Mucosa of gallbladder (tissue), 1 donor: ENCODE data around the gene MACROD2. TPM values are rescaled to one million over a fixed set of nuclear protein-coding genes. Genes with fewer than 3 reads are reported as not detected.

ENCODE experiments used
- DNase-seq: peaks from one replicate; pipeline ENCODE4 v3.0.0-alpha.2; 2020; ENCODE audit warnings: low spot score
- total RNA-seq: library from RNA; stranded (reverse); gene quantifications from one replicate; pipeline ENCODE4 v1.2.1, GENCODE V29; 2021
- donor health status: DM: no; HTN: no; CAD: no.

MACROD2 gene
- total RNA-seq, 1 donor from 2014 or later: 7.5 TPM

GRCh38 chr20:14522595-14522994, 527.3 kb downstream of the MACROD2 start:
- DNase-seq: no peak

DNA sequence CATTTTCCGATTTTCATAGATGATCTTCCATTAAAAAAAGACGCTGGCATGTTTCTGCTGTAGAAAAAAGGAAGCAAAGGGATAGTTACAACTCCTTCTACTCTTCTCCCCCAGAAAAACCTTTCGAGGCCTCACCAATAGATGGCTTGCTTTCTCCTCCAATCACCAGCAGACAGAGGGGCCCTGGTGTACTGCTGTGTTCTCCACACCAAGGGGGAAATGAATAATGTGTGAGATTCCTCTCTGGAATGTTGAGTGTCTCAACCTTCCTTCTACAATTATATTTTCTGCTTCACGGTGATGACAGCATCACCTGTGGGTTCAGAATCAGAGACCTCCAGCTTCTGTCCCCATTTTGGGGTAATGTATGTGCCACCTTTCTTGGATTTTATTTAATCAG, 527.8 kb downstream of the MACROD2 start:
- no peak for DNase-seq

- DNase-seq: no peak
Observed at GRCh38 chr20:14525426-14525825, 530.1 kb downstream of the MACROD2 start.

GRCh38 chr20:14526891-14527290, 531.6 kb downstream of the MACROD2 start:
- no peak for DNase-seq

GRCh38 chr20:14531786-14532185, 536.5 kb downstream of the MACROD2 start:
- no peak for DNase-seq

DNA sequence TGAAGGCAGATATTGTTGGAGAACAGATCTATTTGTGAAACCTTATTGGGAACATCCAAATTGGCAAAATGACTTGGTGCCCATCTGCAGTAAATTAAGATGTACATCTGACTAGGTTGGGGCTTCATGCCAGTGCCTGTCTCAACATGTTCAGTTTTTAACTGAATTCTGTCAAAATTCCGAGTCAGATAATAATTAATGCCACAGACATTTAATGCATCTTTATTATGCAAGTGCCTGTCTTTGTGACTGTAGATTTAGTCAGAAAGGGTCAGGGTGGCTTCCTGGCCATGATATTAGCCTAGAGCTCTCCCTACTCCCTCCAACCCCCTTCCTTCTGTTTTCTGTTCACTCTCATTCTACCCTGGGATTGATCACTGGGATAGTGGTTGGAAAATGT, 541.4 kb downstream of the MACROD2 start:
- DNase-seq: no peak

DNA sequence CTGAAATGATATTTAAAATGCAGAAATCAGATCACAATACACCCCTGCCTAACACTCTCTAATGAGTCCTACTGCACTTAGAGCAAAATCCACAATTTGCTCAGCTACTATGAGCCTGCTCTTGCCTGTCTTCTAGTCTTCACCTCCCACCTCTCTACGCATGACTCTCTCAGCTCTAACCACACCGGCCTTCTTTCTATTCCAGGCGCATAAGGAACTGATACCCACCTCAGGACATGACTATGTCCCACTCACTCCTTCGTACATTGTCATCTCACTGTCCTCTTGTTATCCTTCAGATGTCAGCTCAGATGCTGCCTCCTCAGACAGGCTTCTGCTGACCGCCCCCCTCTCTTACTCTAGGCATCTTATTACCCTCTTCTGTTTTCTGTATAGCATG, 543.1 kb downstream of the MACROD2 start:
- DNase-seq: no peak

DNA sequence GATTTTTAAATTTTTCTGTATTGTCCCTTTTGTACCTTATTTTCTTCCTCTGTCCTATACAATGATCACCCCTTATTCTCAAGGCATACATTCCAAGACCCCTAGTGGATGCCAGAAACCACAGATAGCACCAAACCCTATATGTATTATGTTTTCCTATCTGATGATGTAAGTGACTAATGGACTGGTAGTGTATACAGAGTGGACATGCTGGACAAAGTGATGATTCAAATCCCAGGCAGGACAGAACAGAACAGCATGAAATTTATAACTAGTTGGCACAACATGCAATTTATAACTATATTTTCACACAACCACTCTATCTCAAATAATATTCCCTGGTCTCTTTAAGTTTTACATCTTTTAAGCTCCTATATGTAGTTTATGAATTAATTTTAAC, 547.7 kb downstream of the MACROD2 start:
- no peak for DNase-seq

- DNase-seq: no peak
Observed at GRCh38 chr20:14544688-14545087, 549.4 kb downstream of the MACROD2 start.

GRCh38 chr20:14550655-14551054, 555.3 kb downstream of the MACROD2 start:
- no peak for DNase-seq

- DNase-seq: no peak
Observed at GRCh38 chr20:14553774-14554534, 558.6 kb downstream of the MACROD2 start.

GRCh38 chr20:14555676-14556075, 560.4 kb downstream of the MACROD2 start:
- no peak for DNase-seq

DNA sequence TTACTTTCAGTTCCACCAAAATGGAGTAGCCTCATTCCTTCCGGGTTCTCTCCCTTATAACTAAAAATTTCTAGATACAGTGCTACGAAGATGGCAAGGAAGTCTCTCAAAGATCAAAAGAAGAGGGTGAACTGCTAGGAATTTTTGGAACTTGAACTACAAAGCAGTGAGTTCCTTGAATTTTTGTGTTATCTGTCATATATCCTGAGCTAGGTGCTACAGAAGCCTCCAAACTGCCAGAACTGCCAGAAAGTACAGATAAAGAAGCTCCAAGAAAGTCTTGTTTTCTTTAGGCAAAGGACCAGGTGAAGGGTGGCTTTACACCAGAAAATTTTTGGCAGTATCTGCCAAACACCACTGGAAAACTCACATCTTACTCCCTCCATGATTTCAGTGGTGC, 560.9 kb downstream of the MACROD2 start:
- DNase-seq: no peak

GRCh38 chr20:14559612-14560011, 564.3 kb downstream of the MACROD2 start:
- DNase-seq: no peak

- no peak for DNase-seq
Observed at GRCh38 chr20:14561741-14562221, 566.5 kb downstream of the MACROD2 start.

GRCh38 chr20:14562981-14563380, 567.7 kb downstream of the MACROD2 start:
- peak; percentile 65 for DNase-seq

GRCh38 chr20:14566505-14566904, 571.2 kb downstream of the MACROD2 start:
- no peak for DNase-seq

- no peak for DNase-seq
Observed at GRCh38 chr20:14568225-14568624, 572.9 kb downstream of the MACROD2 start.

DNA sequence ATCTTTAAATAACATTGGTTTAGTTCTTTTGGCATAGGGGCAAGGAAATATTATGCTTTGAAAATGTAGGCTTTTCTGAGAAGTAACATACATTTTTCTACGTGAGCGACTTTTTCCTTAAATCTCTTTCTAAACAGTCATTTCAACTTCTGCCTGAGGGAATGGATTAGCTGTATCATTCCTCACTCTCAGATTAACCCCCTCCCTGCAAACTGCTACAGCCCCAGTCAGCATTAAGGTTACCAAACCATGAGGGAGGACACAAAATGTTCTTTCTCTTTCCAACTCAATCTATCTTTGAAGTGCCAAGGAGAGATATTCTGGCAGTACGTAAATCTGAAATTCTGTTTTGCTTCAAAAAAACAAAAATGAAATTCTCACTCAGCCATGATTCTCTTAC, 573.4 kb downstream of the MACROD2 start:
- DNase-seq: no peak

DNA sequence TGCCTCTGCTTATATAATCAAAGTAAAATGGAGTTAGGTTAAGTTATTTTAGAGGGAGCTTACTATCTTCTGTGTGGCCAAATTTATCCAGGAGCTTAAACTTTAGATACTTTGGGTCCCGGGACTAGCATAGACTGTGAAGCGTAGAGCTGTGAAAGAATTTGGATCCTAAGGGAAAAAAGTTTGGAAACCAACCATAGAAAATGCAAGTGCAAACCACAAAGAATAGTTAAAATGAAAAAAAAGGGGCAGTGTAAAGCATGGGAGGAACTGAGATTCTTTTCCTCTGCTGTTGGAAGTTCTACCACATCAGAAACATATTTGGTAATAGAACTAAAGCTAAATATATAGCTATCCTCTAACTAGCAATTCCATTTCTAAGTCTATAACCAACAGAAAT, 574.3 kb downstream of the MACROD2 start:
- no peak for DNase-seq

- DNase-seq: no peak
Observed at GRCh38 chr20:14570811-14571210, 575.5 kb downstream of the MACROD2 start.

GRCh38 chr20:14573676-14574075, 578.4 kb downstream of the MACROD2 start:
- no peak for DNase-seq

DNA sequence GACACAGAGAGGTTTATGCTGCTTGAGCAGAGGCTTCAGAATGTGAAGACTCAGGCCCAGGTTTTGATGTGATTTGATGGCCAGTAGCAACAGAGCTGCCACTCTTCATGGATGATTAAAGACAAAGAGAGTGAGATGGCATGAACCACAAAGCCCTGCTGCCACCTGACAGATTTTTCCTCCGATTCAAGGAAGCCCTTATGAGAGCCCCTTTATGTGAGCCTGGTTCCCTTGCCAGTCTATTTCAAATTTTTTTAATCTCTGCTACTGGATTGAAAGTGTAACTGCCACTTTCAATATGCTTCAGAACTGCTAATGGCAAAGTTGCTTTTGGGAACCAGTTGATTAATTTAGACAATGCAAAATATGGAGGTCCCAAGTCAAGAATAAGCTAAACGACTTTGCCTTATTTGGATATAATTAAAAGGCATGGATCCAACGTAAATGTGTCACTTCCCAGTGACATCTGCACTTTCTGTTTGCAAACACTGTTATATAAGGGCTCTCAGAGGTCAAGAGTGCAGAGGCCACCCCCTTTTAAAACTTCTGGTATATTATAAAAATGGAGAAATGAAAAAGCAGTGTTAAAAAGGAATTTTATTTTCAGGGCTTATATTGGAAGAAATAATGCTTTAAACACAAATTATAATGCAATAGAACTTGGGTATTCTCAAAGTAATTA, 581.0 kb downstream of the MACROD2 start:
- DNase-seq: no peak
